Peyer's patch (tissue), 4 donors: ENCODE measurements around the gene RET.

Source experiments
- POLR2A ChIP-seq, 2 donors: fragments of 450-650 bp; IDR thresholded peaks; one replicate each; pipeline ENCODE4 v1.5.1; 2017; ENCODE audit warnings: antibody characterized with exemption in 2 of 2, mild to moderate bottlenecking in 2 of 2, moderate library complexity in 2 of 2
- TF ChIP-seq, protein P1 (sequence below), 6 experiments: fragments of 450-650 bp in 4 of 6; fragments of 200-600 bp in 2 of 6; sonication (generic) in 1 of 6; IDR thresholded peaks; one replicate each; pipeline ENCODE4 v1.5.1; 2017 to 2019; ENCODE audit warnings: antibody characterized with exemption in 6 of 6, mild to moderate bottlenecking in 3 of 6, moderate library complexity in 1 of 6

DNA sequence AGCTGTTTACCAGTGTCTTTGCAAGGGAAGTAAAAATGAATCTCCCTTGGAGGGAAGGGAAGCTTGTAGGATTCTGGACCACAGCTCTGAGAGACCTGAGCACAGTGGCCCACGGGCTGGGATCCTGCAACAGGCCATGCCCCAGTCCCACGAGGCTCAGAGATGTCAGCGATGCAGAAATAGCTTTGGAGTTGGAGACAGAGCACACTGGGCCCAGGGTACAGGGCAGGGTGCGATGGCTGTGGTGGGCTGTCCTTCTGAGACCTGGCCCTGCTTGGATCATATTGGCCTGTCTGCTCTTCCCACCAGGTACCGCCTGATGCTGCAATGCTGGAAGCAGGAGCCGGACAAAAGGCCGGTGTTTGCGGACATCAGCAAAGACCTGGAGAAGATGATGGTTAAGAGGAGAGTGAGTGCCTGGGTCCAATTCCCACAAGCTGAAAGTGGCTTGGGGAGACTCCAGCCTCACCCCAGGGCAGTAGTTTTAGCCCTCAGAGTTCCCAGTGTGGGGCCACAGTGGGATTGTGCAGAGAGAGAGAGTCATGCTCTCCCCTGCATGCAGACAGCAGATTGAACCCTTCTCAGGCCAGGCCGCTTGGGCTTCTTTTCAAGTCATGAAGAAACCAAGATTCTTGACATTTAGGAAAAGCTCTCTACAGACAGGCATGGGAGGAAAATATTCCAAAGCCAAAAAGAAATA is 47.9 kb downstream of the RET start:
- no peak for TF ChIP-seq POLR2A (IDR thresholded peaks at IDR 0.05)
- TF ChIP-seq, protein P1, sequence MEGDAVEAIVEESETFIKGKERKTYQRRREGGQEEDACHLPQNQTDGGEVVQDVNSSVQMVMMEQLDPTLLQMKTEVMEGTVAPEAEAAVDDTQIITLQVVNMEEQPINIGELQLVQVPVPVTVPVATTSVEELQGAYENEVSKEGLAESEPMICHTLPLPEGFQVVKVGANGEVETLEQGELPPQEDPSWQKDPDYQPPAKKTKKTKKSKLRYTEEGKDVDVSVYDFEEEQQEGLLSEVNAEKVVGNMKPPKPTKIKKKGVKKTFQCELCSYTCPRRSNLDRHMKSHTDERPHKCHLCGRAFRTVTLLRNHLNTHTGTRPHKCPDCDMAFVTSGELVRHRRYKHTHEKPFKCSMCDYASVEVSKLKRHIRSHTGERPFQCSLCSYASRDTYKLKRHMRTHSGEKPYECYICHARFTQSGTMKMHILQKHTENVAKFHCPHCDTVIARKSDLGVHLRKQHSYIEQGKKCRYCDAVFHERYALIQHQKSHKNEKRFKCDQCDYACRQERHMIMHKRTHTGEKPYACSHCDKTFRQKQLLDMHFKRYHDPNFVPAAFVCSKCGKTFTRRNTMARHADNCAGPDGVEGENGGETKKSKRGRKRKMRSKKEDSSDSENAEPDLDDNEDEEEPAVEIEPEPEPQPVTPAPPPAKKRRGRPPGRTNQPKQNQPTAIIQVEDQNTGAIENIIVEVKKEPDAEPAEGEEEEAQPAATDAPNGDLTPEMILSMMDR (IDR thresholded peaks at IDR 0.05): no peak
